Activated naive CD4-positive, alpha-beta T cell treated with anti-CD3 and anti-CD28 coated beads, Interleukin-2, amount 50 U/mL, for 24 hours (primary cell): Measurements from ENCODE around the gene PCLAF.
"Not testable (repeated sequence)": the region's sequence is repeated elsewhere in the genome, so short reads cannot be mapped to it uniquely, and the experiment has no call there.

Experiments used
- H3K27ac Mint-ChIP-seq: one replicate; pipeline ENCODE4 v1.8.0; 2021; ENCODE audit warnings: mild to moderate bottlenecking, mixed read lengths
- H3K27me3 Mint-ChIP-seq: one replicate; pipeline ENCODE4 v1.8.0; 2021; ENCODE audit warnings: mixed read lengths
- H3K36me3 Mint-ChIP-seq: one replicate; pipeline ENCODE4 v1.8.0; 2021; ENCODE audit warnings: mixed read lengths
- H3K4me1 Mint-ChIP-seq: one replicate; pipeline ENCODE4 v1.8.0; 2021; ENCODE audit warnings: mixed read lengths
- H3K4me3 Mint-ChIP-seq: one replicate; pipeline ENCODE4 v1.8.0; 2021; ENCODE audit warnings: mild to moderate bottlenecking, mixed read lengths
- H3K9me3 Mint-ChIP-seq: one replicate; pipeline ENCODE4 v1.8.0; 2021; ENCODE audit warnings: mixed read lengths

Gene PCLAF, protein sequence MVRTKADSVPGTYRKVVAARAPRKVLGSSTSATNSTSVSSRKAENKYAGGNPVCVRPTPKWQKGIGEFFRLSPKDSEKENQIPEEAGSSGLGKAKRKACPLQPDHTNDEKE

DNA sequence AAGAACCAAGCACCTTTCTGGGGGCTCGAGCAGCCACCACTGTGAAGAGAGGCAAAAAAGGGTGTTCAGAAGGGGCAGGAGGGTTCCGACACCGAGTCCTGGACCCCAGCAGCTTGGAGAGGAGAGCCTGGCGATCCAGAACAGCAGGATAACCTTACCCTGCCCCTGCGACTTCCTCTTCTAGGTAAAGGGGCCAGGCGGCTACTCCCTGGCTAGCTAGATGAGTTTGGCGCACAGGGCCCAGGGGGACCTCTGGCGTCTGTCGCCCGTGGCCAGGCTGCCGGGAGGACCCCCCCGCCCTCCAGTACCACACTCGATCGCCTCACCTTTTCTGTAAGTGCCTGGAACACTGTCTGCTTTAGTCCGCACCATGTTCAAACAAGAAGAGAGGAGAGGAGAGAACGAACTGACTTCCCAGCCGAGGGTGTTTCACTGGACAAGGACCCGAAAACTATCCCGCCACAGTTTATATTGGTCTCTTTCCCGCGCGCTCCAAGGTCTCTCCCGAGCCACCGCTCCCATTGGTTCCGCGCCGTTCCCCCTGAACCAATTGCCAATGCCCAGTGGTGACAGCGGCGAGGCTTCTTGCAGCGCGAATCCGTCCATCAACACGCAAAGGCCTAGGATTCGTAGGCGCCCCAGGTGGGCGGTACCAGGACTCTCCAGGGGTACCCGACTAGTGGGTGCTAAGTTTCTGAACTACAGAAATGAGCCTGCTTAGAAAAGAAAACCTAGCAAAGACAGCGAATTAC lies at the start of gene PCLAF:
Gene PCLAF (minus strand): TSS at position 442 of the 752 bp plus-strand sequence. CDS start 70 bp downstream, at position 372.
- Mint-ChIP-seq H3K4me1 (peaks cover 8% of the 10 kb centered on the region), H3K36me3 (no peaks in the 10 kb centered on the region), H3K9me3 (no peaks in the 10 kb centered on the region), H3K4me3 (peak within 1 kb of the TSS; percentile 95), H3K27me3 (no peaks in the 10 kb centered on the region), H3K27ac (peak within 1 kb of the TSS; percentile 69)

DNA sequence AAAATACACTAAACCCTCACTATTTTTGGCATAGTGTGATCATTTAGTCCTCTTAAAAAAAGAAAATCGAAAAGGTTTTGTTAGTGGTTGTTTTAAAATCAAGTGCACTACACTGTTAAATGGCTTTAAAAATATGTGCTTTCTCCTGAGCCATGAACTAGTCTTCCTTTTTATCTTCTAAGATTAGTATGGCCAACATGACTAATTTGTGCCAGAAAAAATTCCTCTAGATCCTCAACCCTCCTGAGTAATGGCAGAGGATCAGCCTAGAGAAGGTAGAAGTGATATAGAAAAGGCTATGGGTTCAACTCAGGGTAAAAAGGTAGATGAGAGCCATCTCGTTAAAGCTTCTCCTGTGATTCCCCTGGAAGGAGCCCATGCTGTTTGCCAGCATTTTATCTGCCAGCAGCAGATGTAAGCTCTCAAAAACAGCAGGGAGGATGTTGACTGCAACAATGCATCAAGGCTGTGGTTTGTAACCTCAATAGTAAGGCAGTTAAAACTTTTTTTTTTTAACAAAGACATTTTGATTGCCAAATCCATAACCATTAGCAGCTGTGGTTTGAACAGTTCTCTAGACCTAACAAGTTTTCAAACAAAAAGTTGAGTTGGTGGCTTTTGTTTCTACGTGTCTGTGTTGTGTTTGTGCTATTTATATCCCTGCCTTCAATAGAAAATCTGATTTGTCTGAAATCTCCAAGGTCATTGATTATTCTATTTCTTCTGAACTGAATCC lies 48.9 kb upstream of the PCLAF start:
- peaks cover 7% of the 10 kb centered on the region for H3K36me3 Mint-ChIP-seq
- peaks cover 57% of the 10 kb centered on the region for H3K4me1 Mint-ChIP-seq
- peak overlapping the region; percentile 95 for H3K27ac Mint-ChIP-seq
- H3K4me3 Mint-ChIP-seq = peak overlapping the region; percentile 70
- no peaks in the 10 kb centered on the region for H3K27me3 Mint-ChIP-seq
- H3K9me3 Mint-ChIP-seq = no peaks in the 10 kb centered on the region

DNA sequence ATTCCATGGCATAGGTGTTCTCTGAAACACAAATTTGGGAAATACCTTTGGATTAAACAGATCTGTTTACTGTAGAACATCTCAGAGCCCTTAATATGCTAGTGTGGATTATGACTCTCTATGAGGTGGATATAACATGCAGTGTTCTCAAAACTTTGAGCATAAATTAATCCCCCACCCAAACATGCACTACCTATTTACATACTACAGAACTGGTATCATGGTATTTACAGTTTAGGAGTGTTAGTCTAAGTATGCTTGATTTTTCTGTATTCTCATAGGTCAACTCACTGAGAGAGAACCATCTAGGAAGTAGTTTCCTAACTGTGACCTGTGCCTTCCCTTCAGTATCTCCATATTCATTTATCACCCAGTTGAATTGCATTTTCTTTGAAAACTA lies 48.2 kb upstream of the PCLAF start:
- peaks cover 57% of the 10 kb centered on the region for H3K4me1 Mint-ChIP-seq
- H3K4me3 Mint-ChIP-seq = peak overlapping the region; percentile 70
- no peaks in the 10 kb centered on the region for H3K27me3 Mint-ChIP-seq
- H3K9me3 Mint-ChIP-seq = no peaks in the 10 kb centered on the region
- peak overlapping the region; percentile 95 for H3K27ac Mint-ChIP-seq
- peaks cover 6% of the 10 kb centered on the region for H3K36me3 Mint-ChIP-seq

DNA sequence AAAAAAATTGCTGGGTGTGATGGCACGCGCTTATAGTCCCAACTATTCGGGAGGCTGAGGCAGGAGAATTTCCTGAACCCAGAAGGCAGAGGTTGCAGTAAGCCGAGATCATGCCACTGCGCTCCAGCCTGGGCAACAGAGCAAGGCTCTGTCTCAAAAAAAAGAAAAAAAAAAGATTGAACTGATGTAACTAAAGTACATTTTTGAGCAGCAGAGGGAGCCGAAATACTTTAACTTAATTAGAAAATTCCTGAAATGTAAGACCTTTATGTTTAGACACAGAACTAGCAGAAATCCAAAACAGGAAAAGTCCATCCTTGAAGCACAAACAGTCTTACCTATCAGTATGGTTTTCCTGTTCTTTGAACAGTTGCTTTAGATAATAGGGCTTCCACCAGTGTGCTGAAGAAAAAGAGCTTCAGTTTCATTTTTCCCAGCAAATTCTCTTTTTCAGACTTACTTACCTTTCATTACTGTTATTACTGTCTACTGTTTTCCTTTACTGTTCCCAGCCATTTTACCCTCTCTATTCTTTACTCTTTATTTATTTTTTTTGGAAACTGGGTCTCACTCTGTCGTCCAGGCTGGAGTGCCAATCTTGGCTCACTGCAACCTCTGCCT lies 45.7 kb upstream of the PCLAF start:
- no peak overlapping the region for H3K4me3 Mint-ChIP-seq
- no peaks in the 10 kb centered on the region for H3K27me3 Mint-ChIP-seq
- peaks cover 50% of the 10 kb centered on the region for H3K4me1 Mint-ChIP-seq
- H3K27ac Mint-ChIP-seq = peak overlapping the region; percentile 92
- H3K9me3 Mint-ChIP-seq = no peaks in the 10 kb centered on the region
- H3K36me3 Mint-ChIP-seq = peaks cover 6% of the 10 kb centered on the region

DNA sequence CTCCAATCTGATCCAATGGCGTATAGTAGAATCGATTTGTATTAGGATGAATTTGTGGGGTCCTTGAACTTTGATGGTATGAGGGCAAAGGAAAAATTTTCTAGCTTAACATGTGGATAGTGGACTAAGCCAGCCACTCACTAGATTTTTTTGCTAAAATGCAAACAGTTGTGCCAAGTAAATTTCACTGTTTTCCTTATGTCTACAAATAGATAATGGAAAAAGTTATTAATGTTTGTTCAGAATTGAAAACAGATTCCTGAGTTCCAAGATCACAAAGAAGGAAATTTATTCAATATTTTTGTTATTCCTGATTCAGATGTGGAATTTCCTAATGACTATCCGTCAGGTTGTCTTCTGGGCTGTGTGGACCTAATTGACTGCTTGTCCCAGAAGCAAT lies 44.0 kb upstream of the PCLAF start:
- Mint-ChIP-seq H3K27ac (no peak overlapping the region), H3K4me3 (no peak overlapping the region), H3K36me3 (peaks cover 6% of the 10 kb centered on the region), H3K27me3 (no peaks in the 10 kb centered on the region), H3K9me3 (no peaks in the 10 kb centered on the region), H3K4me1 (peaks cover 39% of the 10 kb centered on the region)

DNA sequence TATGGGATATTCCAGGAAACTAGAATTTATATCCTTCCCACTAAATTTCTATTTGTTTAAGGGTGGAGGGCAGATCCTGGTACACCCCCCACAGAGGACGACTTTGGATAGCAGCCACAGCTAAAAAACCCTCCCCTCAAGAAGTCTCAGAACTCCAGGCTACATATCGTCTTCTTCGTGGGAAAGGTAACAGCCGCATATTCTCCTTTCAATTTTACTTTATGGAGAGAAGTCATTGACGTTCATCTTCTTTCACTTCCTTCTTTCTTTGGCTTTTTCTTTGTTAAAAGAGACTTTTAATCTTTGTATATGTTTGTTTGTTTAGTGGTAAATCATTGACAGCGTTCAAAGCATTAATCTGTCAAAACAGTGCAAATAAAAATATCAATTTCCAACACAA lies 42.7 kb upstream of the PCLAF start:
- Mint-ChIP-seq H3K36me3 (peaks cover 6% of the 10 kb centered on the region), H3K4me3 (no peak overlapping the region), H3K4me1 (peaks cover 27% of the 10 kb centered on the region), H3K27ac (no peak overlapping the region), H3K9me3 (no peaks in the 10 kb centered on the region), H3K27me3 (no peaks in the 10 kb centered on the region)

DNA sequence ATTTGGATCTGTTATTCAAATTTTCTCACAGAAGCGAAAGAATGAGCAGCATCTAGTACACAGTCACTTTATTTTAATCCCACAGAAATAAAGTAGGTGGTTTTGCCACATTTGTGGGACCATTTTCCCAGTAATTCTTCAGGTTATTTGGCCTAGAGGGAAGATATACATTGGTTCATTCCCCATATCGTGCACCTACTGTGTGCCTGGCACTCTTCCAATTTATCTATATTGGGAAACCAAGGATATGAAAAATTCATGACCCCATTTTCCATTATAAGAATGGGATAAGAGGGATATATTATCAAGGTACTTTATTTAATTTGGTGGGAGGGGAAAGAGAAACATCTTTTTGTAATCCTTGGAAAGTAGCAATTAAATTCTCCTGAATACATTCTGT lies 41.5 kb upstream of the PCLAF start:
- no peak overlapping the region for H3K4me3 Mint-ChIP-seq
- peaks cover 8% of the 10 kb centered on the region for H3K36me3 Mint-ChIP-seq
- H3K27me3 Mint-ChIP-seq = no peaks in the 10 kb centered on the region
- peaks cover 19% of the 10 kb centered on the region for H3K4me1 Mint-ChIP-seq
- no peak overlapping the region for H3K27ac Mint-ChIP-seq
- H3K9me3 Mint-ChIP-seq = no peaks in the 10 kb centered on the region

DNA sequence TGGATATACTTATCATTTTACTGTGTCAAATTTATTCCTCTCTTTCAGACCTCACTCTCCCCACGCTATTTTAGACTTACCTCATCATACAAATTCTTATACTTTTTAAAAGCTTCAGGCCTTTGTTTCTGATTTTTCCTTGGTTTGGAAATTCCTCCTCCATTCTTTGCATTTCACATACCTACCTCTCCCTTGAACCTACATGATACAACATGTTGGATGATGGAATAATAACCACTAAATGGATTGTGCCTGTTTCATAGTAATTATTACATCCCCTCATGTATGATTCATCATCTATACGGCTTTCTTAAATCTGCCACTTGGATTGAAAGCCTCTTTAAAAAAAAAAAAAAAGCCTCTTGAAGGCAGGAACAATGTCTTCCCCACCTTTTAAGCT lies 31.0 kb upstream of the PCLAF start:
- Mint-ChIP-seq H3K27me3 (no peaks in the 10 kb centered on the region), H3K9me3 (no peaks in the 10 kb centered on the region), H3K27ac (no peak overlapping the region), H3K36me3 (peaks cover 21% of the 10 kb centered on the region), H3K4me3 (no peak overlapping the region), H3K4me1 (no peaks in the 10 kb centered on the region)

DNA sequence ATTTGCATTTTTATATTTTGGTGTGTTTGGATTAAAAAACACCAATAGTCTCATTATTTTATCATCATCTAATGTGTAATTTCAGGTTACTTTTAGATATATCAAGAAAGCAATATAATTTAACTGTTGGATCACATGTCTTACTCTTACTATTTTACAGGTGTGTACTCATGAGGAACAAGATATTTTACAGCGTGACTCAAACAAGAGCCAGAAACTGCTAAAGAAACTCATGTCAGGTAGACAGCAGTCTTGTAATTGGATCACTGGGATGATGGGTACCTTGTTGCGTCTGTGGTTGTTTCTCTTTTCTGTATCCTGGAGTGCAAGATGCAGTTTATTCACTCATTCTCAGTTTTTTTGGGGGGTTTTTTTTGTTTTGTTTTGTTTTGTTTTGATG lies 19.3 kb upstream of the PCLAF start:
- Mint-ChIP-seq H3K9me3 (no peaks in the 10 kb centered on the region), H3K27ac (peak overlapping the region; percentile 68), H3K36me3 (peaks cover 15% of the 10 kb centered on the region), H3K27me3 (no peaks in the 10 kb centered on the region), H3K4me3 (no peak overlapping the region), H3K4me1 (no peaks in the 10 kb centered on the region)

DNA sequence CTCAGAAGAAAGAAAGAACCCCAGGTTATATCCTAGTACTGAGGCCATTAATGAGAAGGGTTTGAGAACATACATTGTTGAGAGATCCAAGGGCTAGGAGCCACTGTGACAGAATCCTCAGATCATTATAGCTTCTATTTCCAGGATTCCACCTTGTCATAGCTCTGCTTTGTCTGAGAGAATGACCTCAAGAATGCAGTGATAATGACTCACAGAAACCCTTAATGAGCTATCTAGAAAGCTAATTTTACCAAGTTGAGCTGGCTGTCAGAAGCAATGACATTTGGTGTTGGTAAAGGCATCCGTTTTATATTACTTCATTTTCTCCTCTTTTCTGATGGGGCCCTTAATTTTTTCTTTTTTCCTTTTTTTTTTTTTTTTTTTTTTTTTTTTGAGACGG lies 17.3 kb upstream of the PCLAF start:
- H3K27me3 Mint-ChIP-seq = no peaks in the 10 kb centered on the region
- H3K4me3 Mint-ChIP-seq = no peak overlapping the region
- peaks cover 10% of the 10 kb centered on the region for H3K4me1 Mint-ChIP-seq
- no peak overlapping the region for H3K27ac Mint-ChIP-seq
- H3K36me3 Mint-ChIP-seq = peaks cover 22% of the 10 kb centered on the region
- H3K9me3 Mint-ChIP-seq = no peaks in the 10 kb centered on the region

DNA sequence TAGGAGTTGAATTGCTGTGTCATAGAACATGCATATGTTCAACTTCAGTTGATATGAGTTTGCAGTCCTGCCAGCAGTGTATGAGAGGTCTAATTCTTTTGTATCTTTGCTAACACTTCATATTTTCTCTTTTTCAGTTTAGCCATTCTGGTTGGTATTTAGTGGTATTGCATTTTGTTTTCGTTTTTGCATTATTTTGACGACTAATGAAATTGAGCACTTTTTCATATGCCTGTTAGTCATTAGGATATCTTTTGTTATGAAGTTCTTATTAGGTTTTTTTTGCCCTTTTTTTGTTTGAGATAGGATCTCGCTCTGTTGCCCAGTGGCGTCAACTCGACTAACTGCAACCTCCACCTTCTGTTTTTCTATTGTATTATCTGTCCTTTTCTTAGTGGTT lies 15.5 kb upstream of the PCLAF start:
- Mint-ChIP-seq H3K4me3 (no peak overlapping the region), H3K36me3 (peaks cover 23% of the 10 kb centered on the region), H3K9me3 (no peaks in the 10 kb centered on the region), H3K27me3 (no peaks in the 10 kb centered on the region), H3K4me1 (peaks cover 10% of the 10 kb centered on the region), H3K27ac (no peak overlapping the region)

DNA sequence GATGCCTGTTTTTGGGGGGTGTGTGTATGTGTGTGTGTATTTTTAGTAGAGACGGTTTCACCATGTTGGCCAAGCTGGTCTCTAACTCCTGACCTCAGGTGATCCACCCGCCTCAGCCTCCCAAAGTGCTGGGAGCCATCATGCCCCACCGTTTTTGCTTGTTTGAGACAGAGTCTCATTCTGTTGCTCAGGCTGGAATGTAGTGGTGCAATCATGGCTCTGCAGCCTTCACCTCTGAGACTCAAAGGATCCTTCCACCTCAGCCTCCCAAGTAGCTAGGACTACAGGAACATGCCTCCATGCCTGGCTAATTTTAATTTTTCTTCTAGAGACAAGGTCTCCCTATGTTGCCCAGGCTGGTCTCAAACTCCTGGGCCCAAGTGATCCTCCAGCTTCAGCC lies 11.2 kb upstream of the PCLAF start:
- peaks cover 25% of the 10 kb centered on the region for H3K4me1 Mint-ChIP-seq
- H3K36me3 Mint-ChIP-seq = peaks cover 21% of the 10 kb centered on the region
- not testable (repeated sequence) for H3K9me3 Mint-ChIP-seq, H3K27me3 Mint-ChIP-seq, H3K4me3 Mint-ChIP-seq
- H3K27ac Mint-ChIP-seq = peak overlapping the region; percentile 32

DNA sequence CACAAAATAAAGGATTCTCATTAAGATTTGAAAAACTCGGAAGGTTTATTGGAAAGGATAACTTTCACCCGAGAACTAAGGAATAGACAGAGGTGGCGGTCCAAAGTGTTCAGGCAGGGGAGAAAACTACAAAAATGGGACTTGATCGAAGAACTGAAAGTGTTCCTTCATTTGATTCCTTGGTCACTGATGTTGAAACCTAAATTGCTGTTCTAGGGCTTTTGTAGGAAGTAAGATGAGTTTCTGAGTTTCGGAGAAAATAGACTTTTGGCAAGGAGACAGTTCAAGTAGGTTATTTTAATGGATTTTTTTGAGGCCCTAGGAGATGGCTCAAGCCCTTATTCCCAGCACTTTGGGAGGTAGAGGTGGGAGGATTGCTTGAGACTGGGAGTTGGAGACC lies 7.8 kb upstream of the PCLAF start:
- no peaks in the 10 kb centered on the region for H3K9me3 Mint-ChIP-seq
- peak overlapping the region; percentile 78 for H3K4me3 Mint-ChIP-seq
- peak overlapping the region; percentile 66 for H3K27ac Mint-ChIP-seq
- peaks cover 9% of the 10 kb centered on the region for H3K36me3 Mint-ChIP-seq
- H3K27me3 Mint-ChIP-seq = no peaks in the 10 kb centered on the region
- peaks cover 22% of the 10 kb centered on the region for H3K4me1 Mint-ChIP-seq

DNA sequence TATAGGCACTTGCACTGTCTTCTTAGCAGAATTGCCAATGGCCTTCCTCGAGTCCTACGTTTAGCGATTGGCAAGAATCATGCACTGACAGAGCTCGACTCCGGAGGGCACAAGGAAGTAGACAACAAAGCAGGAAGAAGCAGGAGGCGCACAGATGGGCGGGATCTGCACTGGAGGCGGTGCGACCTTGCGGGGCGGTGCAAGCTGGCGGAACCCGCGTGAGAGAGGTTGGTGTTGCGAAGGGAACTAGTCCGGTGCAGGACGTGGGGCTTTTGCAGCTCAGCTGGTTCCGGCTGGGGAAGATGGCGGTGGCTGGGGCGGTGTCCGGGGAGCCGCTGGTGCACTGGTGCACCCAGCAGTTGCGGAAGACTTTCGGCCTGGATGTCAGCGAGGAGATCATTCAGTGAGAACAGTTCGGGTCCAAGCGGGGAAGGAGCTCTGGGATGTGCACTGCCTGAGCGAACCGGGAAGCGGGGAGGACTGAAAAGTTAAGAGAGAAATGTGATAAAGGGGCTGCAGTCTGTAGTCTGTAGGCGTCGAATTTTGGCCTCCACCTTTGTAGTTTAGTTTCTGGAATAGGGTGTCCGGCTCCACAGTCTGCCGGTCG lies 6.4 kb upstream of the PCLAF start, which contains the start of gene TRIP4:
Gene TRIP4 (plus strand): TSS at position 275 of the 607 bp plus-strand sequence. CDS start 28 bp downstream, at position 303.
- Mint-ChIP-seq H3K4me3 (peak within 1 kb of the TSS; percentile 95), H3K27me3 (no peaks in the 10 kb centered on the region), H3K36me3 (peaks cover 4% of the 10 kb centered on the region), H3K27ac (peak within 1 kb of the TSS; percentile 89), H3K4me1 (peaks cover 17% of the 10 kb centered on the region), H3K9me3 (no peaks in the 10 kb centered on the region)

DNA sequence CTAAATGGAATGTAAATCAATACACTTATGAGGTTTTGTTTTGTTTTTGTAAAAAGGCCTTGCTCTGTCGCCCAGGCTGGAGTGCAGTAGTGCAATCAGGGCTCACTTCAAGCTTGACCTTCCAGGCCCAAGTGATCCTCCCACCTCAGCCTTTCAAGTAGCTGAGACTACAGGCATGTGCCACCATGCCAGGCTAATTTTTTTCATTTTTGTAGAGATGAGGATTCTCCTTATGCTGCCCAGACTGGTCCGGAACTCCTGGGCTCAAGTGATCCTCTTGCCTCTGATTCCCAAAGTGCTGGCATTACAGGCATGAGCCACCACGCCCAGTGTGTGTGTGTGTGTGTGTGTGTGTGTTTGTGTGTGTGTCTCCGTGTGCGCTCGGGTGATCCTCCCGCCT lies 5.0 kb upstream of the PCLAF start:
- Mint-ChIP-seq H3K9me3 (no peaks in the 10 kb centered on the region), H3K27me3 (no peaks in the 10 kb centered on the region), H3K27ac (no peak overlapping the region), H3K4me3 (no peak overlapping the region), H3K36me3 (peaks cover 4% of the 10 kb centered on the region), H3K4me1 (peaks cover 24% of the 10 kb centered on the region)
